ENCODE data around the gene OR51E2. TPM values are rescaled to one million over a fixed set of nuclear protein-coding genes. Genes with fewer than 3 reads are reported as not detected.

OR51E2 gene
- total and polyA plus RNA-seq, 4 donors = not detected

GRCh38 chr11:4639931-4640330 lies 57.7 kb downstream of the OR51E2 start:
- Histone ChIP-seq H3K9ac (ENCODE audit: insufficient read depth in 1 of 2, low read length in 2 of 2) (no peak overlapping the region), H3K4me1 (ENCODE audit: control insufficient read depth in 5 of 5, insufficient read depth in 5 of 5, low read length in 5 of 5) (no peaks in the 10 kb centered on the region), H3K9me3 (ENCODE audit: control insufficient read depth in 4 of 4, insufficient read depth in 3 of 4, low read length in 3 of 4) (no peaks in the 10 kb centered on the region), H3K27ac (ENCODE audit: low read depth in 1 of 2, low read length in 1 of 2) (no peak overlapping the region), H3K4me3 (no peak overlapping the region), H3K27me3 (ENCODE audit: control insufficient read depth in 3 of 3, insufficient read depth in 3 of 3, low read length in 2 of 3) (peaks cover 0 to 11% (median 0%) of the 10 kb centered on the region in 3 donors), H3K36me3 (ENCODE audit: control insufficient read depth in 4 of 4, insufficient read depth in 4 of 4, low read length in 4 of 4) (no peaks in the 10 kb centered on the region)
- ATAC-seq (ENCODE audit: insufficient read depth, low FRiP score) (no peak), DNase-seq (no peak)
- TF ChIP-seq, protein P1, sequence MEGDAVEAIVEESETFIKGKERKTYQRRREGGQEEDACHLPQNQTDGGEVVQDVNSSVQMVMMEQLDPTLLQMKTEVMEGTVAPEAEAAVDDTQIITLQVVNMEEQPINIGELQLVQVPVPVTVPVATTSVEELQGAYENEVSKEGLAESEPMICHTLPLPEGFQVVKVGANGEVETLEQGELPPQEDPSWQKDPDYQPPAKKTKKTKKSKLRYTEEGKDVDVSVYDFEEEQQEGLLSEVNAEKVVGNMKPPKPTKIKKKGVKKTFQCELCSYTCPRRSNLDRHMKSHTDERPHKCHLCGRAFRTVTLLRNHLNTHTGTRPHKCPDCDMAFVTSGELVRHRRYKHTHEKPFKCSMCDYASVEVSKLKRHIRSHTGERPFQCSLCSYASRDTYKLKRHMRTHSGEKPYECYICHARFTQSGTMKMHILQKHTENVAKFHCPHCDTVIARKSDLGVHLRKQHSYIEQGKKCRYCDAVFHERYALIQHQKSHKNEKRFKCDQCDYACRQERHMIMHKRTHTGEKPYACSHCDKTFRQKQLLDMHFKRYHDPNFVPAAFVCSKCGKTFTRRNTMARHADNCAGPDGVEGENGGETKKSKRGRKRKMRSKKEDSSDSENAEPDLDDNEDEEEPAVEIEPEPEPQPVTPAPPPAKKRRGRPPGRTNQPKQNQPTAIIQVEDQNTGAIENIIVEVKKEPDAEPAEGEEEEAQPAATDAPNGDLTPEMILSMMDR (IDR thresholded peaks at IDR 0.05; ENCODE audit: control extremely low read depth, extremely low read depth) = no peak
- 89 to 92% methylated on average over 6 of the region's 6 CpGs for whole genome bisulfite sequencing, 2 donors

- 83 to 91% methylated on average over 3 of the region's 3 CpGs for WGBS, 2 donors
- ATAC-seq (ENCODE audit: insufficient read depth, low FRiP score) (no peak), DNase-seq (no peak)
- no peaks in the 10 kb centered on the region for H3K4me1 ChIP-seq (ENCODE audit: control insufficient read depth in 5 of 5, insufficient read depth in 5 of 5, low read length in 5 of 5)
- H3K27ac ChIP-seq (ENCODE audit: low read depth in 1 of 2, low read length in 1 of 2) = no peak overlapping the region
- TF ChIP-seq, protein P1 (IDR thresholded peaks at IDR 0.05; ENCODE audit: control extremely low read depth, extremely low read depth) = no peak
- H3K9ac ChIP-seq (ENCODE audit: insufficient read depth in 1 of 2, low read length in 2 of 2) = no peak overlapping the region
- H3K27me3 ChIP-seq (ENCODE audit: control insufficient read depth in 3 of 3, insufficient read depth in 3 of 3, low read length in 2 of 3) = peaks cover 0 to 11% (median 0%) of the 10 kb centered on the region in 3 donors
- no peaks in the 10 kb centered on the region for H3K9me3 ChIP-seq (ENCODE audit: control insufficient read depth in 4 of 4, insufficient read depth in 3 of 4, low read length in 3 of 4)
- no peaks in the 10 kb centered on the region for H3K36me3 ChIP-seq (ENCODE audit: control insufficient read depth in 4 of 4, insufficient read depth in 4 of 4, low read length in 4 of 4)
- H3K4me3 ChIP-seq = no peak overlapping the region
Measured at GRCh38 chr11:4637662-4638047, 60.0 kb downstream of the OR51E2 start.

DNA sequence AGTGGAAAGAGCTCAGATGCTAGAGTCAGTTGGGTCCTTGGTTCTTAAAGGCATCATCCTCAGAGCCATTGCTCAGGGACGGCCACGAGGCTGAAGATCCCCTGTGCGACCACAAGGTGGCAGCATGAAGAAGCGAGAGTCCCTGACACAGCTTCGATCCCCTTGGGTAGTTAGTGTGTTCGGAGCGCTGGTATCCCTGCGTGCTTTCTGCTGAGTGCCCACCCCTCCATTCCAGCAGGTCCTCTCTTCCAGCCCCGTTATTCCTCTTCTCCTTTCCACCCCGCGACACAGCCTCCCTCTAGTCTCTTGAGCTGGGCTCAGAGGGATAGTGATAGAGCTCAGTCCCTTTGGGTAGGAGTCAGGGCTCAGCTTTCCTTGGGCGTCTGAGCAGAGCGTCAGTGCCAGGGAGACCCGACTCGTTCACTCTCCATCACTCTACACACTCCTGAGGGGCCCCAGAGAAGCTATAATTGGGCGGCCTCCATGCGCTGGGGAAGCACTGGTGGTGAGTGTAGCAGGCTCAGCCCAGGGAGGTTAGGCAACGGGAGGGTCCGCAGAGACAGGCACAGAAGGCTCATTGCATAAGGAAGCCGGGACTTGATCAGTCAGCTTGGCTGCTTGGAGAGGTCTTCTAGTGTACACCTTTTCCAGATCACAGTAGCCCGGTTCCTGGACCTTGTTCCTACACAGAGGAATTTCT lies 60.5 kb downstream of the OR51E2 start, which contains the start of gene OR51D1:
TSS of gene OR51D1 (plus strand) at position 516 of the 700 bp plus-strand sequence. CDS start 2,314 bp downstream, outside the sequence.
- Histone ChIP-seq H3K27ac (ENCODE audit: low read depth in 1 of 2, low read length in 1 of 2) (no peak within 1 kb of the TSS), H3K36me3 (ENCODE audit: control insufficient read depth in 4 of 4, insufficient read depth in 4 of 4, low read length in 4 of 4) (no peaks in the 10 kb centered on the region), H3K9ac (ENCODE audit: insufficient read depth in 1 of 2, low read length in 2 of 2) (no peak within 1 kb of the TSS), H3K4me1 (ENCODE audit: control insufficient read depth in 5 of 5, insufficient read depth in 5 of 5, low read length in 5 of 5) (no peaks in the 10 kb centered on the region), H3K9me3 (ENCODE audit: control insufficient read depth in 4 of 4, insufficient read depth in 3 of 4, low read length in 3 of 4) (no peaks in the 10 kb centered on the region), H3K4me3 (no peak within 1 kb of the TSS), H3K27me3 (ENCODE audit: control insufficient read depth in 3 of 3, insufficient read depth in 3 of 3, low read length in 2 of 3) (peaks cover 0 to 11% (median 0%) of the 10 kb centered on the region in 3 donors)
- whole genome bisulfite sequencing, 2 donors = 32 to 33% methylated on average over 21 of the region's 21 CpGs
- ATAC-seq (ENCODE audit: insufficient read depth, low FRiP score) (peak; percentile 87), DNase-seq (peak; percentile 67 to 76 (median 73))
- TF ChIP-seq, protein P1 (IDR thresholded peaks at IDR 0.05; ENCODE audit: control extremely low read depth, extremely low read depth) = peak; percentile 59
